ENCODE data around the gene TNFRSF13B.
"Not testable (repeated sequence)": the region's sequence is repeated elsewhere in the genome, so short reads cannot be mapped to it uniquely, and the experiment has no call there.

Gene TNFRSF13B

GRCh38 chr17:16961022-16961421 is 10.9 kb downstream of the TNFRSF13B start:
- not testable (repeated sequence) for DNase-seq (ENCODE audit: low read depth in 2 of 2)

GRCh38 chr17:16955011-16955410 is 16.9 kb downstream of the TNFRSF13B start:
- not testable (repeated sequence) for DNase-seq (ENCODE audit: low read depth in 2 of 2)

- no peak for DNase-seq (ENCODE audit: low read depth in 2 of 2)
These were observed 17.4 kb downstream of the TNFRSF13B start for GRCh38 chr17:16954521-16954920.

GRCh38 chr17:16953841-16954240 is 18.1 kb downstream of the TNFRSF13B start:
- DNase-seq (ENCODE audit: low read depth in 2 of 2) = no peak

DNA sequence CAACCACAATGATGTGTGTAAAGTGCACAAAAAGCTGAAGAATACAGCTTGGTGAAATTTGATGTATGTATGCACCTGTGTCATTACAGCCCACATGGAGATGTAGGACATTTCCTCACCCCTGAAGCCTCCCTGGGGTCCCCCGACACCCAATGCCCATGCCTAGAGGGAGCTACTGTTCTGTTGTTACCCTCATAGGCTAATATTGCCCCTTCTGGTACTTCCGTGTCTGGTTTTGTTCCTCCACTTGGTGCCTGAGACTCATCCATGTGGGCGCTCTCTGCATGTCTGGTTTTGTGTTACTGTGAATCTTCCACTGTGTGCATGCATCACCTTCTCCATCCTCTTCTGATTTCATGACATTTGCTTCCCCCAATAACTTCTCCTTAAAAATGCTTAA is 18.6 kb downstream of the TNFRSF13B start:
- DNase-seq (ENCODE audit: low read depth in 2 of 2) = no peak

DNA sequence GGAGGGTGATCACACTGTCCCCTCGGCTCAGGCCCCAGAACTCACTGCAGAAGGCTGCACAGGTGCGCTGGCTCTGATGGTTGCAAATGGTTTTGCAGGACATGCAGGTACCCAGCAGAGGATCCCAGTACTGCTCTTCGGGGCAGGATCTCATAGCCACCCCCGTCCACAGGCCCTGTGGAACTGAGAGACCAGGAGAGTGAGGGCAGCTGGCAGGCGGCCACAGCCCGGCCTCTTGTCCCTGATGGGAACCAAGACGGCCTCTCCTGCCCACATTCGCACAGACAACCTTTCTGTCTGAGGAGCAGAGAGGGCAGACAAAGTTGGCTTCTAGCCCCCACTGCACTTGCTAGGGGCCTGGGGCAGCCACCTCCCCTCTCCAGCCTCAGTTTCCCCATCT is 19.5 kb downstream of the TNFRSF13B start:
- no peak for DNase-seq (ENCODE audit: low read depth in 2 of 2)

- no peak for DNase-seq (ENCODE audit: low read depth in 2 of 2)
These were observed 21.4 kb downstream of the TNFRSF13B start for GRCh38 chr17:16950488-16950887.

DNA sequence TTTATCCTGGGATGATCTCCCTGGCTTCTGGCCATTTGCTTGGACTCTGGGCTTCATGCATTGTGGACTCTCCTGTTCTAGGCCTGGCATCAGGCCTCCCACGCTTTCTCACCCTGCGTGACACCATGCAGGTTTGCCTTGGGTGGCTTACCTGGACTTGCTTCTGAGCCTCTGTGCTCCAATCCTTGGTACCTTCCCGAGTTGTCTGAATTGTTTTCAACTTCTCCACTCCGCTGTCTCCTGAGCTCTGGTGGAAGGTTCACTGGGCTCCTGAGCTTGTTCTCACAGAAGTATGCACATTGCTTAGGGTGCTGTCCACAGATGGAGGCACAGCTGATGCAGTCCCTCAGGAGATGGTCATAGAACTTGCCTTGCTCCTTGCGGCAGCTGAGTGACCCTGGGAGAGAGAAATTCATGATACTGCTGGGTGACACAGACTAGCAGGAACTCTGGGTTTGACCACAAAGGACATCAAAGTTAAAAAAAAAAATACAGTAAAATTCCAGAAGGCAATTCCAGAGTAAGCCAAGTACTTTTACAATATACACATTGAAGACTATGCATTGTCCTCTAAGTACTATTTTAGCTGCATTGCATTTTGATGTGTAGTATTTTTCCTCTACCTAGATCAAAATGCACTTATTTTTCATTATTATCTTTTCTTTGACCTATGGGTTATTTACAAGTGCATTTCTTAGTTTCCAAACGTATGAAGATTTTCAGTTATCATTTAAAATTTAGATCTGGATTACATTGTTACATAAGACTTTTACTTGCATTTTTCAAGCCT is 23.1 kb downstream of the TNFRSF13B start:
- no peak for DNase-seq (ENCODE audit: low read depth in 2 of 2)

GRCh38 chr17:16947470-16947869 is 24.4 kb downstream of the TNFRSF13B start:
- no peak for DNase-seq (ENCODE audit: low read depth in 2 of 2)

- DNase-seq (ENCODE audit: low read depth in 2 of 2) = no peak
These were observed 26.2 kb downstream of the TNFRSF13B start for GRCh38 chr17:16945663-16946218.

GRCh38 chr17:16945136-16945482 is 26.8 kb downstream of the TNFRSF13B start:
- DNase-seq (ENCODE audit: low read depth in 2 of 2) = no peak

DNA sequence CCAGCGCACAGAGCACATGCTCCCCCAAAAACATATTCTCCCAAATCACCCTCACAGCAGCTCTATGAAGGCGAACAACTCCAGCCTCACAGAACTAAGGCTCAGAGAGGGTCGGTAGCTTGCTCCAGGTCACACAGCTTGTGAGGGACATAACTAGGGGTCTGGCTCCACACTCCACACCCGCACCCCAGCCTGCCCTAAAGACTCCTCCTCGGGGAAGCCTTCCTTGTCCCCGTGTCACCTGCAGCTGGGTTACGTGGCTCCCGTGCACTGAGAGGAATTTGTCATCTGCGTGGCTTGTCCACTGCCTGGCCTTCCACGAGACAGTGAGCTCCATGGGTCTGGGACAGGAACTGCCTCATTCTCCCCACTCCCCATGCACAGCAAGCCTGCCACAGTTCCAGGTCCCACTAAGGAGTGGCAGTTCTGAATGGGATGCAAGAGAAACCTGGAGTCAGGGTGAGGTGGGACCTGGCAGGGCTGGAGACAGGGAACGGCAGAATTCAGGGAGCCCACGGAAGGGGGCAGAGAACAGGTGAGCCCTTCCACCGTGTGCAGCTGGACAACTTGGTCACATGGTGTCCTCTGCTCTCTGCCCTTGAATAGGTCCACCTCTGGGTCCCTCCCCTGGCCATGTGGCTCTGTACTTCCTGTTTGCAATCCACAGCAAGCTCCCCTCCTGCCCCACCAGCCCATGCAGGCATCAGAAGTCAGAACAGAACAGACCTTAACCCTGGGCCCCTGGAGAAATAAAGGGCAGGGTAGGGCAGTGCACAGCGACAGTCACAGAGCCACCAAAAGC is 27.4 kb downstream of the TNFRSF13B start:
- no peak for DNase-seq (ENCODE audit: low read depth in 2 of 2)

- no peak for DNase-seq (ENCODE audit: low read depth in 2 of 2)
These were observed 28.2 kb downstream of the TNFRSF13B start for GRCh38 chr17:16943541-16944333.

GRCh38 chr17:16943032-16943352 is 28.9 kb downstream of the TNFRSF13B start:
- no peak for DNase-seq (ENCODE audit: low read depth in 2 of 2)

DNA sequence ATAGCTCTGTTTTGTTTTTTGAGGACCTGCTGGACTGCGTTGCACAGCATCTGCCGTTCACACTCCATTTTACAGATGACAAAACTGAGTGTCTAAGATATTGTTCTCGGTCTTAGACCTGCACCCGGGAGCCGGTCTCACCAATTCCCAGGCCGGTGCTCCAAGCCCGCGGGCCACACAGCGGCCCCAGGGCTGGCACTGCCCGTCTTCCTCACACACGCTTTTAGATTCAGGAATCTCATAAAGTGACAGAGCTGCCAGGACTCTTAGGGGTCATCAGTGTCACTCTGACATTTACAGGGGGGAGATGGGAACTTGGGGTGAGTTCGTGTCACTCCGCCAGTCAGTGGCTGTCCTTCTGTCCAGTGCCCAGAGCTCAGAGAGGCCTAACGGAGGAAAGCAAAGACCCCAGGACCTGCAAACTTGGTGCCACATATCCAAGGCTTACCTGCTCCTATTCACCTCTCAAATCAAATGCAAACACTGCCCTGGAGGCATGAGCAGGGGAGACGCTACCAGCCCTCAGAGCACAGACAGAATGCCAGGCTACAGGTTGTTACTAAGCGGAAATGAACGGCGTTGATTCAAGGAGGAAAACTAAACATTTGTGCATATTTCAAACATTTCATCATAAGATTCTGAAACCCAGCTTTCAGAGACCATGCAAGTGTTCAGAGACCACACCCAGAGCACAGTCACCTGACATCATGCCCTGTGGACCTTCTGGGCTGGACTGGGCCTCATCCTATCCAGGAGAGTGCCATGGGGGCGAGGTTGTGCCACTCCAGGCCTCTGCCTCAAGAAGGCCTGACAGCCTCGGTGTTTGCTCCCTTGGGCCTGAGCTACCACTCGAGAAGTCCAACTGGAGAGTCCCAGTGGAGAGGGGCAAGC is 29.5 kb downstream of the TNFRSF13B start:
- DNase-seq (ENCODE audit: low read depth in 2 of 2) = no peak

DNA sequence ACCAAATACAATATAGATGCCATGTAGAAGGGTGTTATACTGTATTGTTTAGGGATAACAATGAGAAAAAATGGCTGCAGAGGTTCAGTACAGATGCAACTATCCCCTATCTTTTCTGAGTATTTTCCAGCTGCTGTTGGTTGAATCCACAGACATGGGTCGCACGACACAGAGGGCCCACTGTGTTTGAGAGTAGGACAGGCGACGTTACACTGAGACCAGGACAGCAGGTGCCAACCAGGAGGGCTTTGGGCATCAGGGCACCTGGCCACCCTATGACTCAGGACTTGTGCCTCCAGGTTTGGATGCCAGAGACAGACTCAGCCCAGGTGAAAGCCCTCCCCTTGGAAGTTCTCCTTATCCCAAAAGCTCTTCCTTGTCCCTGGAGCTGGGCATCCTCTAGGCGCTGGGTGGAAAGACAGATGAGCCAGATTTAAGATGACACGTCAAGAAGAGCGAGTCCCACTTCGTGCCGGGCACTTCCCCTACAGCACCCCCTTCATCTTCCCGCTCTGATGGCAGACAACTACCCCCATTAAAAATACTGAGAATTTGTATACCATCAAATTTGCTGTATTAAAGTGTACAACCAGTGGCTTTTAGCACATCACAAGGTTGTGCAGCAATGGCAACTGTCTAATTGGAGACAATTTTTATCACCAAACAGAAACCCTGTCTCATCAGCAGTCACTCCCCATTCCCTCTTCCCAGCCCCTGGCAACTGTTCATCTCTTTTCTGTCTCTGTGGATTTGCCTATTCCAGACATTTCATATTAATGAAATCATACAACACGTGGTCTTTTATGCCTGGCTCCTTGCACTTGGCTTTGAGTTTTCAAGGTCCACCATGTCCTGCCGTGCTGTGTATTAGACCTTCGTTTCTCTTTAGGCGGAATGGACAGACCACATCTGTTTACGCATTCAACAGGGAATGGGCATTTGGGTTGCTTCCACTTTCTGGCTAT is 30.6 kb downstream of the TNFRSF13B start:
- DNase-seq (ENCODE audit: low read depth in 2 of 2) = no peak

GRCh38 chr17:16940116-16940881 is 31.6 kb downstream of the TNFRSF13B start:
- no peak for DNase-seq (ENCODE audit: low read depth in 2 of 2)

- DNase-seq (ENCODE audit: low read depth in 2 of 2) = no peak
These were observed 32.3 kb downstream of the TNFRSF13B start for GRCh38 chr17:16939606-16940115.

- no peak for DNase-seq (ENCODE audit: low read depth in 2 of 2)
These were observed 32.7 kb downstream of the TNFRSF13B start for GRCh38 chr17:16939208-16939576.

All from stimulated activated CD4-positive, alpha-beta T cell treated with anti-CD3 and anti-CD28 coated beads, Interleukin-1b, Interleukin-23, amount 100 ng/mL, for 1 hour (primary cell).